ENCODE results near the gene CANT1. TPM values are rescaled to one million over a fixed set of nuclear protein-coding genes. Genes with fewer than 3 reads are reported as not detected.

CANT1 gene
- total and polyA plus RNA-seq, 2 of the 13 experiments (the other 11 are each of a cell fraction or from before 2014, with no cell fraction given), result 34.1 to 42.1 TPM

DNA sequence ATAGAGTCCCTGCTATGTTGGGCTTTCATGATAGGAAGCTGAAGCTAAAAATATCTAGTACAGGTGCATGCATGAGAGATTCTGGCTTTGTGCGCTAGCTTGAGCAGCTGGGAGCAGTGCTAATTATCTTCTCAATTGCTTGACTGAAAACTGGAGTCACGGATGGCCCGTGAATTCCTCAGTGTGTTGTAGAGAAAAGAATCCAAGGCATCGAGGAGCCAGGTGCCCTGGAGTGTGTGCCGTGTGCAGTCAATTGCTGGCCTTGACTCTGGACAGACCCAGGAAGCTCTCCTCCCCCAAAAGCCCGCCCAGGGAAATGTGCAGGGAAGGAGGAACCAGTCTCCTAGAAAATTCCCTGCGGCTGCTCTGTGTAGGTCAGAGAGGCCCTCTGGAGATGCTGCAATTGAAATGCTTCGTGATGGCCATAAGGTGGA is 44.1 kb downstream of the CANT1 start (continued):
- TF ChIP-seq, protein P1, sequence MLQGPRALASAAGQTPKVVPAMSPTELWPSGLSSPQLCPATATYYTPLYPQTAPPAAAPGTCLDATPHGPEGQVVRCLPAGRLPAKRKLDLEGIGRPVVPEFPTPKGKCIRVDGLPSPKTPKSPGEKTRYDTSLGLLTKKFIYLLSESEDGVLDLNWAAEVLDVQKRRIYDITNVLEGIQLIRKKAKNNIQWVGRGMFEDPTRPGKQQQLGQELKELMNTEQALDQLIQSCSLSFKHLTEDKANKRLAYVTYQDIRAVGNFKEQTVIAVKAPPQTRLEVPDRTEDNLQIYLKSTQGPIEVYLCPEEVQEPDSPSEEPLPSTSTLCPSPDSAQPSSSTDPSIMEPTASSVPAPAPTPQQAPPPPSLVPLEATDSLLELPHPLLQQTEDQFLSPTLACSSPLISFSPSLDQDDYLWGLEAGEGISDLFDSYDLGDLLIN (CRISPR knock-in tag; IDR thresholded peaks at IDR 0.05; ENCODE audit: borderline replicate concordance), result 0 out of 2 replicates have a peak, but pooled peaks have one; percentile 12
- no peak for TF ChIP-seq ZKSCAN1 (IDR thresholded peaks at IDR 0.05; ENCODE audit: low read length)

DNA sequence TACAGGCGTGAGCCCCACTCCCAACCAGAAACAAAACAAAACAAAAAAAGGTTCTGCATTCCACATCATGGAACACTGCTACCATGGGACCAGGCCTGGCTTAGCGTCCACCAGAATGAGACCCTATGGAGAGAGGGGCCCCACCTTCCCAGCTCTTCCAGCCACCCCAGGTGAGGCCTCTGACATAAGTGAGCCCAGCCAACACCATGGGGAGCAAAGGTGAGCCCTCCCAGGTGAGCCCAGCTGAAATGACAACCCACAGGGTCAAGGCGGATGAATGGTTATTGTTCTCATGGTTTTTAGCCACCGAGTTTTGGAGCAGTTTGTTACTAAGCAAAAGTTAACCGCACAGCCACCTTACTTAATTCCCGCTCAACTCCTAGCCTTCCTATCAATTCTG is 46.2 kb downstream of the CANT1 start:
- no peak for DNase-seq (ENCODE audit: low spot score)
- Histone ChIP-seq H3K9me3 (ENCODE audit: low read length) (no peaks in the 10 kb centered on the region), H3K27me3 (ENCODE audit: control insufficient read depth in 1 of 2, insufficient read depth in 2 of 2, low read length in 2 of 2) (no peaks in the 10 kb centered on the region; a peak in 1 of 5 replicates), H3K4me3 (replicated peaks in 1 of 3; ENCODE audit: insufficient read depth in 1 of 3, low read depth in 2 of 3, low read length in 3 of 3) (no peak overlapping the region), H3K9ac (ENCODE audit: insufficient read depth, low read depth, low read length) (no peak overlapping the region), H3K4me1 (ENCODE audit: insufficient read depth, low read length) (peaks cover 59% of the 10 kb centered on the region), H3K36me3 (replicated peaks in 1 of 2; ENCODE audit: control insufficient read depth in 1 of 2, insufficient read depth in 2 of 2, low read length in 2 of 2) (no peaks in the 10 kb centered on the region), H3K4me2 (ENCODE audit: low read depth, low read length) (peak overlapping the region; percentile 1; the same call in 1 of the 2 replicates), H2AFZ (ENCODE audit: low read length) (no peak overlapping the region), H4K20me1 (ENCODE audit: insufficient read depth, low read length) (no peaks in the 10 kb centered on the region), H3K27ac (ENCODE audit: extremely low read length, insufficient read depth, low read length) (peak overlapping the region; percentile 37), H3K79me2 (ENCODE audit: insufficient read depth, low read length) (no peaks in the 10 kb centered on the region)
- no TSS peak for BruUV-seq (replicated peaks)
- intact Hi-C loops (cut with micrococcal nuclease; ENCODE audit: unreplicated experiment), result loop anchor here (2.0 to 5.0 kb wide), 2 partner anchors 36 to 99 kb away; partner anchors contain the start of gene TIMP2
- no peak for ATAC-seq
- in situ Hi-C loops (cut with HindIII; ENCODE audit: extremely low pct_ligation_motif_present, low pct_unique_long_range_greater_than_20kb), result no loop called here
- ChIA-PET CTCF (ENCODE audit: low intra/inter-chr PET ratio, low total read pairs) (no interaction called here), POLR2A (interaction anchor here (0.7 to 3.5 kb wide), 13 partner anchors 9 to 123 kb away, joined by 3 to 51 read pairs (median 9); partner anchors contain the start of gene LGALS3BP)
- WGBS (ENCODE audit: low lambda C conversion rate), result 69% methylated on average over 6 of the region's 6 CpGs
- FAIRE-seq, result peak; percentile 46
- no peak for TF ChIP-seq ZNF292 (CRISPR knock-in tag; IDR thresholded peaks at IDR 0.05; ENCODE audit: borderline replicate concordance, low read depth)
- TF ChIP-seq ZEB1 (IDR thresholded peaks at IDR 0.05; ENCODE audit: insufficient replicate concordance, low read depth), result peak; percentile 66
- no peak for TF ChIP-seq EP300 (IDR thresholded peaks at IDR 0.05; ENCODE audit: low read depth in 2 of 2, low read length in 2 of 2)
- no peak for TF ChIP-seq EP300 (CRISPR knock-in tag; IDR thresholded peaks at IDR 0.05; ENCODE audit: borderline replicate concordance)
- no peak for TF ChIP-seq XBP1 (CRISPR knock-in tag; IDR thresholded peaks at IDR 0.05)
- TF ChIP-seq, protein P2, sequence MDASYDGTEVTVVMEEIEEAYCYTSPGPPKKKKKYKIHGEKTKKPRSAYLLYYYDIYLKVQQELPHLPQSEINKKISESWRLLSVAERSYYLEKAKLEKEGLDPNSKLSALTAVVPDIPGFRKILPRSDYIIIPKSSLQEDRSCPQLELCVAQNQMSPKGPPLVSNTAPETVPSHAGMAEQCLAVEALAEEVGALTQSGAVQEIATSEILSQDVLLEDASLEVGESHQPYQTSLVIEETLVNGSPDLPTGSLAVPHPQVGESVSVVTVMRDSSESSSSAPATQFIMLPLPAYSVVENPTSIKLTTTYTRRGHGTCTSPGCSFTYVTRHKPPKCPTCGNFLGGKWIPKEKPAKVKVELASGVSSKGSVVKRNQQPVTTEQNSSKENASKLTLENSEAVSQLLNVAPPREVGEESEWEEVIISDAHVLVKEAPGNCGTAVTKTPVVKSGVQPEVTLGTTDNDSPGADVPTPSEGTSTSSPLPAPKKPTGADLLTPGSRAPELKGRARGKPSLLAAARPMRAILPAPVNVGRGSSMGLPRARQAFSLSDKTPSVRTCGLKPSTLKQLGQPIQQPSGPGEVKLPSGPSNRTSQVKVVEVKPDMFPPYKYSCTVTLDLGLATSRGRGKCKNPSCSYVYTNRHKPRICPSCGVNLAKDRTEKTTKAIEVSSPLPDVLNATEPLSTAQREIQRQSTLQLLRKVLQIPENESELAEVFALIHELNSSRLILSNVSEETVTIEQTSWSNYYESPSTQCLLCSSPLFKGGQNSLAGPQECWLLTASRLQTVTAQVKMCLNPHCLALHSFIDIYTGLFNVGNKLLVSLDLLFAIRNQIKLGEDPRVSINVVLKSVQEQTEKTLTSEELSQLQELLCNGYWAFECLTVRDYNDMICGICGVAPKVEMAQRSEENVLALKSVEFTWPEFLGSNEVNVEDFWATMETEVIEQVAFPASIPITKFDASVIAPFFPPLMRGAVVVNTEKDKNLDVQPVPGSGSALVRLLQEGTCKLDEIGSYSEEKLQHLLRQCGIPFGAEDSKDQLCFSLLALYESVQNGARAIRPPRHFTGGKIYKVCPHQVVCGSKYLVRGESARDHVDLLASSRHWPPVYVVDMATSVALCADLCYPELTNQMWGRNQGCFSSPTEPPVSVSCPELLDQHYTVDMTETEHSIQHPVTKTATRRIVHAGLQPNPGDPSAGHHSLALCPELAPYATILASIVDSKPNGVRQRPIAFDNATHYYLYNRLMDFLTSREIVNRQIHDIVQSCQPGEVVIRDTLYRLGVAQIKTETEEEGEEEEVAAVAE (CRISPR knock-in tag; IDR thresholded peaks at IDR 0.05; ENCODE audit: borderline replicate concordance), result no peak
- TF ChIP-seq CEBPG (CRISPR knock-in tag; IDR thresholded peaks at IDR 0.05), result no peak
- TF ChIP-seq SP4 (CRISPR knock-in tag; IDR thresholded peaks at IDR 0.05), result peak; percentile 37; the same call in 1 of the 2 replicates
- TF ChIP-seq, protein P3, sequence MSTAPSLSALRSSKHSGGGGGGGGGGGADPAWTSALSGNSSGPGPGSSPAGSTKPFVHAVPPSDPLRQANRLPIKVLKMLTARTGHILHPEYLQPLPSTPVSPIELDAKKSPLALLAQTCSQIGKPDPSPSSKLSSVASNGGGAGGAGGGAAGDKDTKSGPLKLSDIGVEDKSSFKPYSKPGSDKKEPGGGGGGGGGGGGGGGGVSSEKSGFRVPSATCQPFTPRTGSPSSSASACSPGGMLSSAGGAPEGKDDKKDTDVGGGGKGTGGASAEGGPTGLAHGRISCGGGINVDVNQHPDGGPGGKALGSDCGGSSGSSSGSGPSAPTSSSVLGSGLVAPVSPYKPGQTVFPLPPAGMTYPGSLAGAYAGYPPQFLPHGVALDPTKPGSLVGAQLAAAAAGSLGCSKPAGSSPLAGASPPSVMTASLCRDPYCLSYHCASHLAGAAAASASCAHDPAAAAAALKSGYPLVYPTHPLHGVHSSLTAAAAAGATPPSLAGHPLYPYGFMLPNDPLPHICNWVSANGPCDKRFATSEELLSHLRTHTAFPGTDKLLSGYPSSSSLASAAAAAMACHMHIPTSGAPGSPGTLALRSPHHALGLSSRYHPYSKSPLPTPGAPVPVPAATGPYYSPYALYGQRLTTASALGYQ (CRISPR knock-in tag; IDR thresholded peaks at IDR 0.05), result no peak
- no peak for TF ChIP-seq ZNF605 (CRISPR knock-in tag; IDR thresholded peaks at IDR 0.05)
- TF ChIP-seq, protein P4, sequence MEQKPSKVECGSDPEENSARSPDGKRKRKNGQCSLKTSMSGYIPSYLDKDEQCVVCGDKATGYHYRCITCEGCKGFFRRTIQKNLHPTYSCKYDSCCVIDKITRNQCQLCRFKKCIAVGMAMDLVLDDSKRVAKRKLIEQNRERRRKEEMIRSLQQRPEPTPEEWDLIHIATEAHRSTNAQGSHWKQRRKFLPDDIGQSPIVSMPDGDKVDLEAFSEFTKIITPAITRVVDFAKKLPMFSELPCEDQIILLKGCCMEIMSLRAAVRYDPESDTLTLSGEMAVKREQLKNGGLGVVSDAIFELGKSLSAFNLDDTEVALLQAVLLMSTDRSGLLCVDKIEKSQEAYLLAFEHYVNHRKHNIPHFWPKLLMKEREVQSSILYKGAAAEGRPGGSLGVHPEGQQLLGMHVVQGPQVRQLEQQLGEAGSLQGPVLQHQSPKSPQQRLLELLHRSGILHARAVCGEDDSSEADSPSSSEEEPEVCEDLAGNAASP (CRISPR knock-in tag; IDR thresholded peaks at IDR 0.05; ENCODE audit: borderline replicate concordance), result no peak
- TF ChIP-seq ZNF34 (CRISPR knock-in tag; IDR thresholded peaks at IDR 0.05; ENCODE audit: borderline replicate concordance), result no peak
